Calu3 (cell line): ENCODE data around the gene SPDYE16. TPM values are rescaled to one million over a fixed set of nuclear protein-coding genes. Genes with fewer than 3 reads are reported as not detected.
"Not testable (repeated sequence)": the region's sequence is repeated elsewhere in the genome, so short reads cannot be mapped to it uniquely, and the experiment has no call there.

Experiments used
- BruUV-seq: library from RNA; stranded (reverse); fragments of 400-500 nt; replicated peaks from 2 replicates; lab custom pipeline; 2021; lab: Mats Ljungman, UMichigan
- CTCF ChIA-PET: fragments of 300-600 bp; sonication (Branson Sonifier 250); formaldehyde crosslinking; loops from one replicate; lab custom pipeline; 2022; ENCODE audit warnings: antibody characterized with exemption; lab: Charles Lee
- DNase-seq: peaks from one replicate; pipeline ENCODE4 v3.0.0; 2022
- H3K27ac Mint-ChIP-seq: one replicate; pipeline ENCODE4 v1.8.0; 2022; ENCODE audit warnings: mixed read lengths; ENCODE audit not compliant: unreplicated experiment
- H3K27me3 Mint-ChIP-seq: one replicate; pipeline ENCODE4 v1.8.0; 2022; ENCODE audit warnings: mixed read lengths; ENCODE audit not compliant: unreplicated experiment
- H3K36me3 Mint-ChIP-seq: one replicate; pipeline ENCODE4 v1.8.0; 2022; ENCODE audit warnings: mild to moderate bottlenecking, moderate library complexity, mixed read lengths; ENCODE audit not compliant: insufficient read depth, unreplicated experiment
- H3K4me1 Mint-ChIP-seq: one replicate; pipeline ENCODE4 v1.8.0; 2022; ENCODE audit warnings: mild to moderate bottlenecking, low read depth, mixed read lengths; ENCODE audit not compliant: unreplicated experiment
- H3K4me3 Mint-ChIP-seq: one replicate; pipeline ENCODE4 v1.8.0; 2022; ENCODE audit warnings: mild to moderate bottlenecking, low read depth, moderate library complexity, mixed read lengths; ENCODE audit not compliant: unreplicated experiment
- H3K9me3 Mint-ChIP-seq: one replicate; pipeline ENCODE4 v1.8.0; 2022; ENCODE audit warnings: low read depth, mixed read lengths; ENCODE audit not compliant: unreplicated experiment
- intact Hi-C: fragments of 100-400 bp; cut with micrococcal nuclease; formaldehyde crosslinking; loops from one replicate; pipeline ENCODE4 v1.10.0; 2022; ENCODE audit not compliant: unreplicated experiment
- total RNA-seq: library from RNA; stranded (reverse); gene quantifications from 2 replicates; pipeline ENCODE4 v1.2.3, GENCODE V29; 2022

Gene SPDYE16
- total RNA-seq, 1 experiment from 2014 or later: not detected

GRCh38 chr7:76559685-76560084 is 16.6 kb upstream of the SPDYE16 start:
- intact Hi-C loops, H3K36me3 Mint-ChIP-seq, H3K27me3 Mint-ChIP-seq, H3K9me3 Mint-ChIP-seq, H3K4me3 Mint-ChIP-seq, BruUV-seq, H3K27ac Mint-ChIP-seq, CTCF ChIA-PET, DNase-seq: not testable (repeated sequence)
- H3K4me1 Mint-ChIP-seq: peaks cover 21% of the 10 kb centered on the region

DNA sequence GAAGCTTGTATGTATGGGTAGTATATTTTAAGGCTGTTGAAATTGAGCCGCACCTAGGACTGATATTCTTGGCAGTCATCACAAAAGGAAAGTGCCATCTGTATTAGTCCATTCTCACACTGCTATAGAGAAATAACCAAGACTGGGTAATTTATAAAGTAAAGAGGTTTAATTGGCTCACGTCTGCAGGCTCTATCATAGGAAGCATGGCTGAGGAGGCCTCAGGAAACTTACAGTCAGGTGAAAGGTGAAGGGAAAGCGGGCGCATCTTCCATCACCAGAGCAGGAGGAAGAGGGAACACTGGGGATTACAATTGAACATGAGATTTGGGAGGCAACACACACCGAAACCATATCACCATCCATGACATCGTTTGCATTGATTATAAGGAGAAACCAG is 8.9 kb upstream of the SPDYE16 start:
- H3K27ac Mint-ChIP-seq, H3K27me3 Mint-ChIP-seq, H3K4me1 Mint-ChIP-seq, H3K9me3 Mint-ChIP-seq, H3K4me3 Mint-ChIP-seq, CTCF ChIA-PET, BruUV-seq, DNase-seq, intact Hi-C loops: not testable (repeated sequence)
- peaks cover 24% of the 10 kb centered on the region for H3K36me3 Mint-ChIP-seq

DNA sequence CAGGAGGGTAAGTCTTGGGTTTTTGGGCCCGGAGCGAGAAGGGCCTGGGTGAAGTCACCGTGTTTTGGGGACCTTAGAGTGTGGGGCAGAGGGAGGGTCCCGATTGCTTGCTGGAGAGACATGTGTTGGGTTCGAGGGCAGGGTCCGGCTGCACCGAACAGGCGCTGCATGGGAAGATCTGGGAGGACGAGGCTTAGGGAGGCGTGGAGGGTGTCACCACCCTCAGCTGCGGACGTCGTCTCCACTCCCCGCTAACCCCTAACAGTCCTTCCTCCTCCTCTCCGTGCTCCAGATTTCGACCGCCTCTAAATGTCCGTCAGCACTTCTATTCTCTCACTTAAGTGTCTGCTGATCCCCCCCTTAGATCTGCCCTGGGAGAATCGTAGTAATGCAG is 6.8 kb upstream of the SPDYE16 start:
- H3K4me1 Mint-ChIP-seq, CTCF ChIA-PET, H3K27me3 Mint-ChIP-seq, BruUV-seq, DNase-seq, H3K9me3 Mint-ChIP-seq, intact Hi-C loops: not testable (repeated sequence)
- H3K4me3 Mint-ChIP-seq: peak overlapping the region; percentile 97
- H3K36me3 Mint-ChIP-seq: peaks cover 18% of the 10 kb centered on the region
- H3K27ac Mint-ChIP-seq: peak overlapping the region; percentile 77

DNA sequence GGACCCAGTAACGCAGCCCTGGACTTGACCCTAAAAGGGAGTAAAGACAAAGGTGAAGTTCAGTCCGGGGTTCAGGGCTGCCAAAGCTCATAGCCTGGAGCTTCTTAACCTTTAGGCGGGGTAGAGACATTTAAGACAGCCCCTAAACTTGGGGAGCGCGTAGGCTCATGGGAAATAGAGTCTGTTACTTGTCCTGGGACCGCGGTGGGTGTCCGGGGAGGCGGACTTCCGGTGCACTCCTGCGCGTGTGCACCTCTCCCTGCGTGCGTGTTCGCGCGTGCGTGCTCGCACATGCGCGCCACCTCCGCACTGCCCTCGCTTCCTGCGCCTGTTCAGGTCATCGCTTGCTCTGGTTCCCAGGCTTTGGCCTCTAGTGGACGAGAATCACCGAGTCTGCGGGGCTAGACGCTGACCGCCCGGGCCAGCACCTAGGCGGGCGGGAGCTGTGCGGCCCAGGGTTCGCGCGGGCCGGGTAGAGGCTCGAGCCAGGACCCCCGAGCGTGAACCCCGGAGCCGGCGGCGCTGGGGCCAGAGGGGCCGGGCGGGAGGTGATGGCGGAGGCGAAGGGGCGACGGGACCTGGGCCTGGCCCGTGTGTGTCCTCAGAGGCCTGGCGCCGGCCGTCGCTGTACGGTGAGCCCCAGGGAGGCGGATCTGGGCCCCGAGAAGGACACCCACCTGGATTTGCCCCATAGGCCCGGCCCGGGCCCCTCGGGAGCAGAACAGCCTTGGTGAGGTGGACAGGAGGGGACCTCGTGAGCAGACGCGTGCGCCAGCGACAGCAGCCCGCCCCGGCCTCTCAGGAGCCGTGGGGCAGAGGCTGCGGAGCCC is 6.1 kb upstream of the SPDYE16 start:
- BruUV-seq, H3K4me1 Mint-ChIP-seq, intact Hi-C loops, H3K27me3 Mint-ChIP-seq, H3K9me3 Mint-ChIP-seq: not testable (repeated sequence)
- Mint-ChIP-seq H3K27ac (peak overlapping the region; percentile 77), H3K36me3 (peaks cover 18% of the 10 kb centered on the region), H3K4me3 (peak overlapping the region; percentile 97)
- CTCF ChIA-PET: interaction anchor here (0.7 kb wide), 1 partner anchor 895 kb away, joined by 3 read pairs; no protein-coding TSS in a partner anchor
- peak; percentile 77 for DNase-seq

- H3K36me3 Mint-ChIP-seq, H3K27ac Mint-ChIP-seq, H3K27me3 Mint-ChIP-seq, H3K9me3 Mint-ChIP-seq, H3K4me3 Mint-ChIP-seq, CTCF ChIA-PET, H3K4me1 Mint-ChIP-seq, intact Hi-C loops, DNase-seq, BruUV-seq: not testable (repeated sequence)
Measured at GRCh38 chr7:76531643-76532042, 11.5 kb downstream of the SPDYE16 start.

- BruUV-seq: not testable (repeated sequence)
Measured at GRCh38 chr7:76526183-76526582, 16.9 kb downstream of the SPDYE16 start.

GRCh38 chr7:76516932-76517331 is 26.2 kb downstream of the SPDYE16 start:
- H3K4me3 Mint-ChIP-seq, H3K4me1 Mint-ChIP-seq, CTCF ChIA-PET, H3K27me3 Mint-ChIP-seq, intact Hi-C loops, DNase-seq, H3K9me3 Mint-ChIP-seq, H3K36me3 Mint-ChIP-seq, BruUV-seq, H3K27ac Mint-ChIP-seq: not testable (repeated sequence)

More at GRCh38 chr7:76526183-76526582, 16.9 kb downstream of the SPDYE16 start:
- DNase-seq, H3K4me1 Mint-ChIP-seq, H3K4me3 Mint-ChIP-seq, H3K27ac Mint-ChIP-seq, H3K36me3 Mint-ChIP-seq, H3K27me3 Mint-ChIP-seq, intact Hi-C loops, CTCF ChIA-PET, H3K9me3 Mint-ChIP-seq: not testable (repeated sequence)
